ENCODE results near the gene AMZ2. TPM values are rescaled to one million over a fixed set of nuclear protein-coding genes. Genes with fewer than 3 reads are reported as not detected.

The AMZ2 gene
- total RNA-seq, 1 donor from 2014 or later: 37.1 TPM

Other genes starting within 250 kb of the AMZ2 start
- 29.9 TPM for gene KPNA2, start 212.3 kb upstream of the AMZ2 start, total RNA-seq
- 2.5 TPM for gene SLC16A6, start 43.1 kb downstream of the AMZ2 start, total RNA-seq
- 3.3 TPM for gene ARSG, start 43.5 kb downstream of the AMZ2 start, total RNA-seq
- gene WIPI1, start 209.5 kb downstream of the AMZ2 start, total RNA-seq: 44.4 TPM

All from skin of body (tissue), 1 donor.